GM19025 (cell line): ENCODE data around the gene LAMB1.

Source experiments
- ATAC-seq: cut with Tn5 transposase; IDR thresholded peaks from one replicate; pipeline ENCODE4 v1.9.1; 2021; ENCODE audit warnings: mild to moderate bottlenecking, low read depth, moderate library complexity; ENCODE audit not compliant: unreplicated experiment

The LAMB1 gene

GRCh38 chr7:107949443-107949935, 53.5 kb downstream of the LAMB1 start:
- ATAC-seq = no peak

GRCh38 chr7:107948645-107949442, 54.1 kb downstream of the LAMB1 start:
- no peak for ATAC-seq

- ATAC-seq = no peak
Observed at GRCh38 chr7:107946881-107947280, 56.1 kb downstream of the LAMB1 start.

- no peak for ATAC-seq
Observed at GRCh38 chr7:107946451-107946850, 56.5 kb downstream of the LAMB1 start.

GRCh38 chr7:107945332-107945731, 57.6 kb downstream of the LAMB1 start:
- no peak for ATAC-seq

- no peak for ATAC-seq
Observed at GRCh38 chr7:107944411-107945169, 58.4 kb downstream of the LAMB1 start.

- no peak for ATAC-seq
Observed at GRCh38 chr7:107943018-107943417, 59.9 kb downstream of the LAMB1 start.

GRCh38 chr7:107940951-107941350, 62.0 kb downstream of the LAMB1 start:
- ATAC-seq = no peak

- no peak for ATAC-seq
Observed at GRCh38 chr7:107939573-107940489, 63.1 kb downstream of the LAMB1 start.

- ATAC-seq = no peak
Observed at GRCh38 chr7:107938456-107939250, 64.3 kb downstream of the LAMB1 start.

GRCh38 chr7:107937531-107937930, 65.4 kb downstream of the LAMB1 start:
- ATAC-seq = no peak

- ATAC-seq = no peak
Observed at GRCh38 chr7:107936312-107936711, 66.6 kb downstream of the LAMB1 start.

- no peak for ATAC-seq
Observed at GRCh38 chr7:107934991-107935770, 67.8 kb downstream of the LAMB1 start.

- ATAC-seq = no peak
Observed at GRCh38 chr7:107933386-107934013, 69.5 kb downstream of the LAMB1 start.

- ATAC-seq = no peak
Observed at GRCh38 chr7:107932805-107933204, 70.2 kb downstream of the LAMB1 start.

GRCh38 chr7:107931740-107932515, 71.0 kb downstream of the LAMB1 start:
- no peak for ATAC-seq

- no peak for ATAC-seq
Observed at GRCh38 chr7:107926481-107926880, 76.5 kb downstream of the LAMB1 start.
